HG02870 (cell line): ENCODE measurements around the gene ABCC8.

ENCODE experiments used
- ATAC-seq: cut with Tn5 transposase; IDR thresholded peaks from one replicate; pipeline ENCODE4 v1.9.1; 2021; ENCODE audit warnings: mild to moderate bottlenecking, moderate library complexity; ENCODE audit not compliant: unreplicated experiment

ABCC8 gene

DNA sequence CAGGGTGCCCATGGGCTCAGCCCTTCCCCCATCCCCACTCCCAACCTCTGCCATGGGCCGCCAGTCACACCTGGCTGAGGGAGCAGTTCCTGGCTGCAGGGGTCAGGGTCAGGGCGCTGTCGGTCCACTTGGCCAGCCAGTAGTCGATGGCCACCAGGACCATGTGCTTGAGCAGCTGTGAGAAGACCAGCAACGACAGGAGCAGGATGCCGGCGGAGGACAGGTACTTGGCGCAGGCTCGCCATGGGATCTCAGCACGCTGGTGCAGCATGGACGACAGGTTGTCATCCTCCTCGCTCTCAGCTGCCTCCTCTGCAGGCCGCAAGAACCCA, 69.9 kb downstream of the ABCC8 start:
- ATAC-seq = no peak

DNA sequence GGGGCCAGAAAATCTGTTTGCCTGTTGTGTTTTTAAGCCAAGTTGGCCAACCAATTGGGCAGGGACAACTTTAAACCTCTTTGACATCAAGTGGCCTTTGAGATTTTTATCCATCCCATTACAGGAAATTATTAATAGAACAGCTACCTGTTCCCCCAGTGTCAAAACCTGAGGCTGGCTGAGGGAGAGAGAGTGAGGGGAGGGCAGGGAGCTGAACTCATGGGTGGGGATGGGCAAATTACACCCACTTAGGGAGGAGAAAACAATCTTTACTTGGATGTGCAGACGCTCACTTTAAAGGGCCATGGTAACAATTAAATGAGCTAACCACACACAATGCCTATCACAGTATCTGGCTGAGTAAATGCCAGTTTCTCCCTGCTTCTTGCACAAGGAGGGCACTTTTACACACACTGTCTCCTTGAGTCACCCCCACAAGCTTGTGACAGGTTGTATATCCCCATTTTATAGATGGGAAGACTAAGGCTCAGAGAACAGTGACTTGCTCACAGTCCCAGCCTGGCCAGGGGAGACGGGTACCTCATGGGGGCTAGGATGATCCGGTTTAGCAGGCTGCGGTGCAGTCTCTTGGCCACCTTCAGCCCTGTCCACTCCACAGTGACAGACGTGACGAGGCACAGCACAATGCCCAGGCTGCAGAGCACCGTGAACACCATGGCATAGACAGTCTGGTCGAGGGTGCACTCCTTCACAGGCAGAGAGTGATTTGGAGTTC, 70.4 kb downstream of the ABCC8 start:
- no peak for ATAC-seq

DNA sequence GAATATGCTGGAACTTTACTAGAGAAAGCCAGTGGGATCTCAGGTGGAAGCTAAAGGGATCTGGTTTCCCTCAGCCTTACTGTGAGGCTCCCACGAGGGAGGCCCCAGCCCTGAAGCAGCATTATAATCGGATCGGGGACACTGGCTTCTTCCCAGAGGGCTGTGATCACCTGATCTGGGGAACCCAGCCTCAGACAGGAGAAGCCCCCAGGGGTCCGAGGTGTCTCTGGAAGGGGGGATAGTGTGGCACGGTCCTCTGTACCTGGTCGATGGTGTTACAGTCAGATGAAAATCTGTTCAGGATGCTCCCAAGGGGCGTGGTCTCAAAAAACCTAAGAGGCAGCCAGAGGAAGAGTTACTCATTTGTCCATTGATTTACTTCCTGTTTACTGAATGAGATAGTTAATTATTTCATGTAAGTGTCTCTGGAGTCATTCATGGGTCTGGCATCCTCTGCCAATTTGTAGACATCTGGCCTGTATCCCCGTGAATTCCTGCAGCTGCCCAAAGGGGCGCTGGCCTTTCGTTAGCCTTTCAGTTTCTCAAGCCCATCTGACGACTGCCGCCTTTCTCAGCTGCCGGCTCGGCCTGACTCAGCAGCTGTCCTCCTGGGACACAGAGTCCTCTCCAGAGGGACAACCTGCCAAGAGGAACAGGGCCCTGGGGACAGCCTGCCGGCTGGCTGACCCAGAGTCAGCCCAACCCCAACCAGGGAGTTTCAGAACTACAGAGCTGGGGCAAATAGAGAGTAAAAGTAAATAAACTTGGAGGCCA, 71.2 kb downstream of the ABCC8 start:
- ATAC-seq = no peak

DNA sequence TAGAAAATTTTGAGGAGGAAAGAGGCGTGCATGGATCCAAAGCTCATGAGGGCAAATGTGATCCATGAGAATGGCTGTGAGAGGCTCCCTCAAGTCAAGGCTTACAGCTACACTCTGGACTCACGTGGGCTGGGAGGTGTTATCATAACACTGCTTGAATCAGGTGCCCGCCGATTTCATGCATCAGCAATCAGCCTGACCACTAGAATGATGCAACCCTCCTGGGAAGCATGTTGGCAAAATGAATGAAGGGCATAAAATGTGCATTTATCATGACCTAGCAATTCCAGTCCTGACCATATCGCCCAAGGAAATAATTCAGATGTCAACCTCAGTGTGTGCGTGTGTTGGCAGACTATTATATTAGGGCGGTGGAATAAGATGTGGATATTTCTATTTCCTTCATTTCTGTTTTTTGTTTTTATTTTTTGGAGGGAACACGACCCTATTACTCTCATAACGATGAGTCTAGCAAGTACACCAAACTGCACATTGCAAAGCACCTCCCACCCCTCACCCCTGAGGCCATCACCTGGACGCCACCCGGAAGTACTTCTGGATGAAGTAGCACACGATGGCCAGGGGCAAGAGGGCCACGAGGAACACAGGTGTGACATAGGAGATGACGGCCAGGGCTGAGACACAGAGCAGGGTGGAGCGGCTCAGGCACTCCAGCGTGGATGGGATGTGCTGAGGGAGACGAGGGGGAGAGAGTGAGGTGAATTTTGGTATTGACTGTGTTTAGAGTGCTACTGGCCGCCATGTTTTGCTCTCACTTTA, 72.5 kb downstream of the ABCC8 start:
- no peak for ATAC-seq

DNA sequence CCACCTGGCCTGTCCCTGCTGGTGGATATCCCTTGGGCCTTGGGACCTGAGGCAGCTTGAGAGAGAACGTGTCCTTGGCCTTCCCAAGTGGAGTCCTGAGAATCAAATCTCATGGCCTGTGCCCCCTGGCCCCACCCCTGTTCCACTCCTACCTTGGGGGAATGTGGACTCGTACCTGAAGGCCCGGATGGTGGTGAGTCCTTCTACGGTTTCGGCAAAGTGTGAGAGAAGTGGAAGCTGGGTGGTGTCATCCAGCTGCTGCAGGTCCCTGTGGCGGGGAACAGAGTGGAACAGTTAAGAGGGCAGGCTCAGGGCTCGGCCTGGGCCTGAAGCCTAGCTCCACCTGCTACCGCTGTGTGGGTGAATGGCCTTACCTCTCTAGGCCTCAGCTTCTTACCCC, 74.2 kb downstream of the ABCC8 start:
- no peak for ATAC-seq

DNA sequence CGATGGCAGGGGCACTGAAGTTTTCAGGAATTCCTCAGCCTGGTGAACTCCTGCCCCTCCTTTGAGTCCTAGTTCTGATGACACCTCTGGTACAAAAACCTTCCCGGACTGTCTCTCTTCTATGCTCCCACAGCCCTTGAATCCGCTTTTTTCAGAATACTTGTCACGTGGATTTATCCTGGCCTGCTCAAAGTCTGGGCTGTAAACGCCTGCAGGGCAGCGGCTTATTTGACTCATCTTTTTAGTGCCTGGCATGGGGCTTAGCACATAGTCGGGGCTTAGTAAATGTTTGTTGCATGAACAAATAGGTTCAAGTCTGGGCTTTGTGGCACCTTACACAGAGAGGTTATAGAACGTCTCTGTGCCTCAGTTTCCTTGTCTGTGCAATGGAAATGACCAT, 74.8 kb downstream of the ABCC8 start:
- no peak for ATAC-seq

DNA sequence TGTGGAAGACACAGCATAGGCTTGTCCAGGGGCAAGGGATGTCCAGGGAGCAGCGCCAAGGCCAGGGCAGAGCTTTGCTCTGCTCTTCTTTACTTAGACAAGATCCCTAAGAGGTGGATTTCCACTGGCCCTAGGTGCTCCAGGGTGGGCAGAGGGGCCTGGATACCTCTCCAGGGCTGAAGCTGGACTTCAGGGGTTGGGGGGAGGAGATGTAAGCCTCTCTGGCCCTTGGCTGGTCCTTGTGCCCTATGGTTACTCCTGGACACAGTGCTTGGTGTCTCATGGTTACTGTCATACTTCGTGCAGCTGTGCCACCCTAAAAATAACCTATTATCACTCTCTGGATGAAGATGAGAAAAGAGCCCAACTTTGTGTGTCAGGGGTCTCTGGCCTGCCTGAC, 75.3 kb downstream of the ABCC8 start:
- ATAC-seq = no peak

DNA sequence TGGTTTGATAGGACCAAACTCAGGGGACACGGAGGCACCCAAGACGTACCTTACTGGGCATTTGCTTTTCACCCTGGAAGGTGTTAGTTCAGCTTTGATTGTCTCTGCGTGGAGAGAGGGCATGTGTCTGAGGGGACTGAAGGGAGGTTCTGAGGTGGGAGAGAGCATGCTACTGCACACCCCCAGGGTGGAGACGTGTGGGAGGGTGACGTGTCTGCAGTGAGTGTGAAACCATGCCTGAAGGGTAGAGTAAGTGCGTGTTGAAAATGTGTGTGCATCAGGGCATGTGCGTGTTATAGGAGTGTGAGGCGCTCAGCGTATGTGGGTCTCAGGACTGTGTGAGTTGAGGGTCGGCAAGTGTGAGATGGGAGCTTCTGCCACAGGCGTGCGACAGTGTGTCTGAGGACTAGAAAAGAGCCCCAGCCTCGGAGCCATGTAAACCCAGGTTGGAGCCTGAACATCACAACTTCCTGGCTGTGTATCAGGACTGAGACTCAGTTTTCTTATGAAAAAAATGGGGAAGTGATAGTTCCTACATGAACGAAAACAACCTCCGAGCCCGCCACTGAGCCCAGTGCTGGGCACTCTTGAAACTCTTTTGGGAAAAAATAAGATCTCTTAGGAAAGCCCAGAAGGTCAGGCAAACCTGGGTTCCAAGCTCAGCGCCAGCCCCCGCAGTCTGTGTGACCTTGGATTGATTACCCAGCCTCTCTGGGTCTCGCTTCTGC, 76.4 kb downstream of the ABCC8 start:
- ATAC-seq = no peak

DNA sequence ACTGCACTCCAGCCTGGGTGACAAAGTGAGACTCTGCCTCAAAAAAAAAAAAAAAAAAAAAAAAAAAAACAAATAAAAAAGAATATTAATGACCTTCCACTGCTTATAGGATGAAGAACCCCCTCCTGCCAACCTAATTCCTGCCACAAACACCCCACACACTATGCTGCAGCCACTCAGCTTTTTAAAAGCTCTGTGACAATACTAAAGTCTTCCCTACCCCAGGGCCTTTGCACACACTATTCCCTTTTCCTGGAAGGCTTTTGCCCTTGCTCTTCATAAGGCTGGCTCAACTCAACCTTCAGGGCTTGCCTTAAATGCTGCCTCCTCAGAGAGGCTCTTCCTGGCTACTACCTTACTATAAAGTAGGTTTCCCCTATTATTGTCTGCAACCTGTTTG, 77.4 kb downstream of the ABCC8 start:
- no peak for ATAC-seq

DNA sequence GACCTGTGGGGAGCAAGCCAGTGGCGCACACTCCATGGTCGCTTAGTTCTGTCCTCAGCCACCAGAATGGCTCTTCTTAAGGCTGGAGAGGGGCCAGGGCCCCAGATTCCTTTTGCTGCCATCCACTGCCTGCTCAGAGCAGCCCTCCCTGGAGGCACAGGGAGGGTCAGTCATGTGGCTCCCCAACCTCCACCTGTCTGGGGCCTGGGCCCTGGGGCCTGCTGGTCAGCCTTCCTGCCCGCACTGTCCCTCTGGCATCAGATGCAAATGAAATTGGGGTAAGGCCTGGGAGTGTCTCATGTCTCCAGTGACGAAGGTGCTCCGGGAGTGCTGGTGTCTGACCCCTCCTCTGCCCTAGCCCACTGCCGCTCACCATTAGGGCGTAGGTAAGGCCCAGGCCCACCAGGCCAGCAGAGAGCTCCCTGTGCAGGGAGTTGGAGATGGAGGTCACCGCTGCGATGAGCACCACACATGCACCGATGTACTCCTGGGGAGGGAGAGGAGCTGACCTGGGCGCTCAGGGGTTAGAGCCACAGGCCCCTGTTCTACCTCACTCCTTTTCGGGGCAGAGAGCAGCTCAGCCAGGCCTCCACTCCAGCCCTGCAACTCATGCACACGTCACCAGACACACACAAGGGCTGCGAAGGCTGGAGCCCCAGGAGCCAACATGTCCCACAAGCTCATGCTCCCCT, 79.2 kb downstream of the ABCC8 start:
- no peak for ATAC-seq

DNA sequence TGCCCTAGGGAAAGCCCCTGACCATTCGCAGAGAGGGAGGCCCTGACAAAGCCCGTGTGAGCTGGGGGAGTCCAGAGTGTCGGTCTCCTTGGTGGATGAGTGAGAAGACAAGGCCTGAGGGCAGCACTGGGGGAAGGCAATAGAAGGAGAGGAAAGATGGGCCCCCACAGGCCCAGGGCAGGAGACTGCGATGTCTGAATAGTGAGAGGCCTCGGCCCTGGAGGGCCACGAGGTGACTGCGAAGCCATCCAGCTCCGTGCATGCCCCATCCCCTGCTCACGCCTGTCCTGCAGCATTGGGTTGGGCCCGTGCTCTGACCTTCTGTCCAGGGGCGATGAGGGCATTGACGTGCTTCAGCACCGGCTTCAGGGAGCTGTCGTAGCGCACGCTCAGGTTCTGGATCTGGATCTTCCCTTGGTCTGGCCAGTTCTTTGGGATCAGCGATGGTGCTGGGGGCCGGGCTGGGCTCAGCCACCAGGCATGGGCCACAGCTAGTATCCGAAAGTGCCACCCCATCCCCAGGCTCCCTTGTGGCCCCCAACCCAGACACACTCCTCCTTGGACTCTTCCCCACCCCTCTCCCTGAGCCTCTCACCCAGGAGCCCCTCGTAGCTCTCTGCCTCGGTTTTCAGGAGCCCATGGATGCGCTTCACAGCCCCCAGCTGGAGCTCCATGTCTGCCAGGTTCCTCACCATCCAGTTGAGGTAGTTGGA, 79.9 kb downstream of the ABCC8 start:
- no peak for ATAC-seq

DNA sequence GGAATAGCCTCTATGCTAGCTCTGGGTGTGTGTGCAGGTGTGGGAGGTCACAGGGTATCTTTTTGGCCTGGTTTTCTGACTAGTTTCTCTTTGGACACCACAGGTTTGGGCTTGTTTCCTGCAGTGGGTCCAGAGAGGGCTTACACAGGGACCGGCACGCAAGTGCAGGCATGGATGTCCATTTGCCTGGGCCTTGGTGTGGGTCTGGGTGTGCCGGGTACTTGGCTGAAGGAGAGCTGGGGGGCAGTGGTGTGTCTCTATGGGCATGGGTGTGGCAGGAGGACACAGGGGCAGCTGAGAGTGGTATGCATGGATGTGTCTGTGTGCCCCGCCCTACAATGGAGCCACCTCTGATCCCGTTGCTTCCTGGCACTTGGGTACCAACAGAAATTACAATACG, 80.7 kb downstream of the ABCC8 start:
- ATAC-seq = no peak

DNA sequence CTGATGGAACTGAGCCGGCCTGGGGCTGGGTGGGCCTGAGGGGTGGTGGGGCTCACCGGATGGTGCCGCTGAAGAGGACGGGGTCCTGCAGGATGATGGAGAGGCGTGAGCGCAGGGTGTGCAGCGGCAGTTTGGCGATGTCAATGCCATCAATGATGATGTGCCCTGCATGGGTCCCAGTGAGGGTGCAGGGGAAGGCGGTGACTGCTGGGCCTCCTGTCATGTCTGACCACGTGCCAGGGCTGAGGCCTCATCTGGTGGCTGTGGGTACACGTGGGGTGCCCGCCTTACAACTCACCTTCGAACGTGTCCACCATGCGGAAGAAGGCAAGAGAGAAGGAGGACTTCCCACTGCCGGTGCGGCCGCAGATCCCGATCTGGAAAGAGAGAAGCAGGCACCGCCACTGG, 81.1 kb downstream of the ABCC8 start:
- ATAC-seq = no peak

DNA sequence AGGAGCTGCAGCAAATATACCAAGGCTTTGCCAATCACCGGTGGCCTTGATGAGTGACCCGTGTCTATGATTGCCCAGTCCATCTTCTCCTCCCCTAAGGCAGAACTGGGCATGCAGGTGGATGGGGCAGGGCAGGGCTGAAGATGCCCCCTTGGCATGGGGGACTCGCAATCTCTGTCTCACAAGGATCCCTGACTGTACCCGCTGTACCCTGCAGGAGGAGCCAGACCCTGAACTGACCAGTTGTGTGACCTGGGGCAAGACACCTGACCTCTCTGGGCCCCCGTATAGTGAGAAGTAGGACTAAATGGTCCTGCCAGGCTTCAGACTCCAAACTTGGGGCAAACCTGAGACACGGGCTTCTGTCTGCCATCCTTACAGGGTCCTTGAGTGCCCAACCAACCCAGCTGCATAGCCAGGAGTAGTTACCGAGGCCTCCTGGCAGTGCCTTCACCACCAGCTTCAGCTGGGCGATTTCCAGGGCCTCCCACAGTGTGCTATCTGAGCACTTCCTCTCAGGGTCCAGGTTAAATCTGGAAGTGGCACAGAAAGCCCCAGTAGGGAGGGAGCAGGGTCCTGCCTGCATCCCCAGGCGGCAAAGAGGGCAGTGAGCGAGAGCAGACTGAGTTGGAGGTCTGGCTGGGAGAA, 81.8 kb downstream of the ABCC8 start:
- ATAC-seq = no peak

DNA sequence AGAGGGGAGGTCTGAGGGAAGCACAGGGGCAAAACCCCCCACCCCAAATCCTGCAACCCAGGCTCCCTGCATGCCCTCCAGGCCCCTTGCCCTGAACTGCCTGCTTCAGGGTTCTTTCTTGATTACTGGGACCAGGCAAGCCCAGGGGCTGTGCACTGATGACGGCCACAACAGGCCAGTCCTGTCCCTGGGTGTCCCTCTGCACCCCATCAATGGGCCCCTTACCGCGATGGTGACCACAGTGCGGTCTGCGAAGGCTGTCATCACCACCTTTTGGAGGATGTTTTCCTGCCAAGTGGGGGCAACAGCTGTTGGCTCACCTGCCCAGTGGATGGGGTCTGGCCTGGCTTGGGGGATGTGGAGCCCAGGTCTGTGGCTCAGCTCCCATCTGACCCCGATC, 83.2 kb downstream of the ABCC8 start:
- no peak for ATAC-seq

DNA sequence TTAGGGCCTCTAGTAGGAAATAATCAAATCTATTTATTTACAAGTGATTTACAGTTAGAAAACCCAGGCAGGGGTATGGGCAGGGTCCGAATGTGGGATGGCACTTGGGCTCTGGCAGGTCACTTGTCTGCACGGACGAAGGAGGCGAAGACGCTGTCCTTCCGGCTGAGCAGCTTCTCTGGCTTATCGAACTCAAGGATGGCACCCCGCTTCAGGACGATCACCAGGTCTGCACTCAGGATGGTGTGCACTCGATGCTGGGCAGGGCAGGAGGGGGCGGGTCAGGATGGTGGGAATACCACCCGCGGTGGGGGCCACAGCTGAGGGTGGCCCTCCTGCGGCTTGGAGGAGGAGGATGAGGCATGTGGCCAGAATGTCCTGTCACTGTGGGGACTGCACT, 83.8 kb downstream of the ABCC8 start:
- no peak for ATAC-seq

DNA sequence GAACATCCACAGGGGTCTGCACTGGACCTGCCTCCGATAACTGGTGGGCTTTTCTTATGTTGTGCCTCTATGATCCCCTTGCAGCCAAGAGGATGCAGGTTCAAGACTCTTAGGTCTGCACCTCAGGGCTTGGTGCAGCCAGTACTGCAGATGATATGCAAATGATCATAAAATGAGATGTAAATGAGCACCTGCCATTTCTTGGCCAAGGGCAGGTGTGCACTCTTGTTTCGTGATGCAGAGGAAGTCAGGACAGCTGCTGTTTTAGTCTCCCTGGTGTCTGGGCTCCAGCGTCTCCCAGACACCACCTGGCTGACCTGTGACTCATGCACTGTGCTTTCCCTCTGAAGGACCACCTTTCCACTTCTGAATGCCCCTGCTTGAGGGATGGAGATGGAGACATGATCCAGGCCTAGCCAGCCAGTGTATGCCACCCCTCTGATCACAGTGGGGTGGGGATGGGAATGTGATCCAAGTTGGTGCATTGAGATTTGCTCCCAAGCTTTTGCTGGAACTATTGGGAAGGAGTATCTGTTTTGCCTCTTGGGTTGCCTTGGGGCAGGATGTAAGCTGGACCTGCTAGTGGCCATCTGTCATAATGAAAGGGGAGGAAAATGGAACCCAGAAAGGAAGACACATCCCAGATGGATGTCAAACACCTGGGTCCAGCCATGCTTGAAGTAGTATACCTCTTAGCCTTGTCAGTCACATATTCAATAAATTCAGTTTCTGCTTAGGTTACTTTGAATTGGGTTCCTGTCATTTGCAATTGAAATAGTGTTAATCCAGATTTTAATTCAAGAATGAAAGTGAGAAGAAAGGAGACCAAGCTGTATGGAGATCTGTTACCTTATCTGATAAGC, 84.9 kb downstream of the ABCC8 start:
- ATAC-seq = no peak

DNA sequence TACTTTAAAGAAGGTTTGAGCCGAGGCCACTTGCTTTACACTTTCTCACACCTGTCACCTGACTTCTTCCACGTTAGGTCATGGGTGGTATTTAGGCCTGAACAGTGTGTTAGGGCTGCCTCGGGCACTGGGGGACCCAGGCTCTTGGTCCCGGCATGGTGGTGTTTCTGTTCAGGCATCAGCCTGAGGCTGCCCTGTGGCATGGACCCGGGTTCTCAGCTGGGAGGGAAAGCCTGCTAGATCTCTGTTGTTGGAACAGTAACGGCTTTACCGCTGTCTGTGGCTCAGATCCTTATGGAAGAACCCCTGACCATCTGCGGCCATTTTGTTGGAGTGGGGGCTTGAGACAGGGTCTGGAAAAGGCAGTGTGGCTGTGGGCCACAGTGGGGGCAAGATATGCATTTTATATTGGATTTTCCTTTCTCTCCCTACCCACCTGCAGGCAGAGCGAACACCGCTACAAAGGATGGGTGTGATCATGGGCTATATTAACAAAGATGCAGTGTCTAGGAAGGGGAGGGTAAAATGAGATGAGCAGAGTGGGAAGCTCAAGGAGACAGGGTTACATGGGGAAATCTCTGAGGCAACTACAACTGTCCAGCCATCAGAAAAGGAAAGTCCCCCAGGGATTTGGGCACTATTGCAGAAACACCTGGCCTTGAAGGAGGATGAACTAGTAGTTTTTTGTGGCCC, 86.5 kb downstream of the ABCC8 start:
- no peak for ATAC-seq
